ENCODE measurements around the gene ZNF563. TPM values are rescaled to one million over a fixed set of nuclear protein-coding genes. Genes with fewer than 3 reads are reported as not detected.
A peak's percentile ranks its signal among the peaks of the same experiment; 100 is the strongest.

The ZNF563 gene
- total and polyA plus RNA-seq, 2 of the 8 experiments (the other 6 are each of a cell fraction or from before 2014, with no cell fraction given), result 0.91 to 2.3 TPM

DNA sequence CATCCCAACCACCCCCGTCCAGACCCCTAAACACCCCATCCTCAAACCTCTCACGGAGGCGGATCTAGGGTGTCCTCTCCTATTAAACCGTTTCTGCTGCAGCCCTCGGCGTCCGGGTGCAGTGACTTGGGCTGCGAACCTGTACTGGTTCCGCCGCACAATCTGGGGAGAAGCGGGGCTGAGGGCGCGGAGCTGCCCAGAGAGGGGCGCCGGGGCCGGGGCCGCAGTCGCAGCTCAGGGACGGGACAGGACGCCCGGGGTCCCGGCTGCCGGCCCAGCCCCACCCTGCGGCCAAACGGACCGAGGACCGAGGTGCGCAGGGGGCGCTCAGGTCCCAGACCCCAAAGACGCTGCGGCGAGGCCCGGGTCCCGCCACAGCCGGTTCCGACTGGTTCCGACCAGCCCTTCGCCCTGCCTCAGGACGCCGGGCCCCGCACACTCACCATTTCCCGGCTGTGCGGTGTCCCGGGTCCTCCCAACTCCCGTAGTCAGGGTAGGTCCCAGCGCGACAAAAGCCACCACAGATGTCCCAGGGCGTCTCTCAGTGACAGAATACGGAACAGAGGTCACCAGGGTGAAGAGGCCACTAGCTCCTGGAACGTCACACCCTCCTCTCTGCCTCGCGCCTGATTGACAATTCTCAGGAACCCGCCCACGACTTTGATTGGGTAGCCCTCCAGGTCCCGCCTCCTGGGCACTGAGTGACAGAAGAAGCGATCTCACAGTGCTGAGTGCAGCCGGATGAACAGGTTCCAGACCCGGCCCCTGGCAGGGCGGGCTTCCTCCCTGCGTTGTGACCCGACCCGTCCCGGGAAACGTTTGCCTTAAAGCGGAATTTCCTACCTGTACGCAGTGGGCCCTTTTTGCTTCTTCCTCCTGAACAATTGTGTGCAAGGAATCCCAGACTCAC is 38.9 kb downstream of the ZNF563 start, which contains the start of gene ZNF44 (continued):
- peak; percentile 80 for TF ChIP-seq PHF8 (conservative IDR thresholded peaks at IDR 0.05; ENCODE audit: low read depth, low read length)
- 0 out of 2 replicates have a peak, but pooled peaks have one; percentile 48 for TF ChIP-seq RBBP5 (IDR thresholded peaks at IDR 0.05; ENCODE audit: borderline replicate concordance, low read depth, low read length)
- peak; percentile 68; the same call in 1 of the 2 replicates for TF ChIP-seq SP2 (IDR thresholded peaks at IDR 0.05; ENCODE audit: low read length)
